Limb (tissue), 2 donors: Measurements from ENCODE around the gene TRPM8.

Experiments used
- DNase-seq, 2 donors: peaks; one replicate each; pipeline ENCODE4 v3.0.0-alpha.2; 2016; ENCODE audit errors: extremely low spot score in 2 of 2

TRPM8 gene

GRCh38 chr2:234044157-234044556 lies 127.0 kb downstream of the TRPM8 start:
- DNase-seq = no peak

- no peak for DNase-seq
Observed at GRCh38 chr2:234046521-234046920, 129.3 kb downstream of the TRPM8 start.

DNA sequence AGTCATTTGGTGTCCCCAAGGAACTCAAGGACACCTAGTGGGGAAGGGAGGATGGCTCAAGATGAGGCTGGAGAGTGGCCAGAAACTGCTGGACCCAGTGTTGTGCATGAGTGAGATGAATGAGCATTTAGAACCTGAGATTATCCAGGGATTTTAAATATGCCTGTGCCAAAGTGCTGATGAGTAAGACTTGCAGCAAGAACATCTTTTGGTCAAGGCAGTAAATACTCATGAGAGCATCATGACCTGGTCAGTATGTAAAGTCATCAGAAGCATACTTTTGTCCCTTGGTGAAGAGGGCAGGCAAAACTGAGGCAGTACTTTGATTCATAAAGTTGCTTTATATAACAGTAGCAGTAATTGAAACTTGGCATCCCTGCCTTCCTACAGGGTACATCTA lies 130.2 kb downstream of the TRPM8 start:
- DNase-seq = no peak

DNA sequence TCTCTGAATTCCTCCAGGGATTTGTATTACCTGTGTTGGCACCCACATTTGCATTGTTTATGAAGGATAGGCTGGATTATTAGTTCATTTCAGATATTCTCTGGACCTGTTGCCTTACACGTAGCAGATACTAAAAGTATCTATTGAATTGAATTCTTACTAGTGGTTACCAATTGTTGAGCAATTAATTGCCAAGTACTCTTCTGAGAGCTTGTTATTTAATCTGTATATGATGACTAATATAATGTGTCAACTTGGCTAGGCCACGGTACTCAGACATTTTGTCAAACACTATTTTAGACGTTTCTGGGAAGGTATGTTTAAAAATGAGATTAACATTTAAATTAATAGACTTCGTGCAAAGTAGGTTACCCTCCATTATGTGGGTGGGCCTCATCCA lies 130.9 kb downstream of the TRPM8 start:
- DNase-seq = no peak

DNA sequence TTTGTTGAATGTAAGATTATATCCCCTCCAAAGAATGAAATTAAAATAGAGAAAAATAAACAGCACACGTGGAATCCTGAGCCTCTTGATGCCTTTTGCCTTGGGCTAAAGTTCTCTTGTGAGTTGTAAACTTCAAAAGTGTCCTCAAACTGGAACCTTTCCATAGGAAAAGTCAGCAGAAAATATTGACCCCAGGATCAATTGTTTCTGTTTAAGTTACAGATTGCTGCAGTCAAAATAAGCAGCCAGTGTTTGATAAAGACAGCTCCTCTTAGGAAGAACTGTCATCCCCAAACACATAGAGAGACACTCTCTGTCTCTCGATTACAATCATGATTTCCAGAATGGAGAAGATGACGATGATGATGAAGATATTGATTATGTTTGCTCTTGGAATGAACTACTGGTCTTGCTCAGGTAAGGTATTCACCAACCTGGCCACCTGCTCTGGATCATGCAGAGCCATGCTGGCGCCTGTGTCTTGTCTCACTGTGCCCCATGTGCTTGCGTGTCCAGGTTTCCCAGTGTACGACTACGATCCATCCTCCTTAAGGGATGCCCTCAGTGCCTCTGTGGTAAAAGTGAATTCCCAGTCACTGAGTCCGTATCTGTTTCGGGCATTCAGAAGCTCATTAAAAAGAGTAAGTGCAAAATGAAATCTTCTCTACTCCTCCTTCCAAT lies 133.4 kb downstream of the TRPM8 start, which contains the start of gene SPP2:
SPP2 (plus strand) TSS at position 248 of the 681 bp plus-strand sequence; CDS start at position 333, 85 bp downstream.
- DNase-seq = no peak

DNA sequence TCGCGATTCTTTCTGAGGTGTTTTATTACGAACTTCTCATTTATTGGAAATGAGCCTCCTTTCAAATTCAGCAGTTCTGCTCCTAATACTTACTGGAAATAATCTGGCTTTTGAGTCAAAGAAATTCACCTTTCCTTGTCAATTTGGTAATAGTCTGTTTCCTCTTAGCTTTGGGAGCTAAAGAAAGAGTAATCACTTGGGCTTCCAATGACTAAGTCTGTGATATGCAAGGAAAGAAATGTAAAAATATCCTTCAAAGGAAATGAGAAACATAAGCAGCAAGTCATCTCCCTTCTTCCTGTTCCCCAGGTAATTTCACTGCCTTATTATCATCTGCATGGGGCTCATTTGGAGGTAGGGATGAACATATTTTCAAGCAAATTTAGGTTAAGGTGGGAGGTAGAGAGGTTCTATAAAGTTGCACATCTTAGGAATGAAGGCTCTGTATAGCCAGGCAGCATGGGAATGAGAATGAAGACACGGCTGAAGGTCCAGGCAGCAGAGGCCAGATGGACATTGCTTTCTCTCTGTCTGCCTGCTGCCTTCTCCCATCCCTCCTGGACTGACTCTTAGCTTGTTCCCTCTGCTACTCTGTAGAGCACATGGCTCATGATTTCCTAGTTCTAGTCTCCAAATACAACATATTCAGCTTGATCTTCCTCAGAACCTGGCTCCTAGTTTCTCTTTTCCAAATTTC lies 134.3 kb downstream of the TRPM8 start:
- no peak for DNase-seq

- DNase-seq = no peak
Observed at GRCh38 chr2:234058881-234059280, 141.7 kb downstream of the TRPM8 start.

DNA sequence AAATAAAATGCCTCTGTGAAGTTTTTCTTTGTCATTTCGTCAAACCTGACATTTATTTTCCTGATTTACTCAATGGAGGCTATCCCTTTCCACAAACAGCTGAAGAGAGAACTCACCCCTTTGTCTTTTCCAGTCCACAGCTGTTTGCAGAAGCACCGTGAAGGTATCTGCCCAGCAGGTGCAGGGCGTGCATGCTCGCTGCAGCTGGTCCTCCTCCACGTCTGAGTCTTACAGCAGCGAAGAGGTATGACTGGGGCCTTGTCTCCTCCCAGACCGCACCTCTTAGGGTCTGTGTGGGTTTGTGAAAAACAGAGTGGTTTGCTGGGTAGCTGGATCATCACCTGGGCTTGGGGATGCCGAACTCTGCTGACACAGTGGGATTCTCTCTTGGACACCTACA lies 143.1 kb downstream of the TRPM8 start:
- DNase-seq = no peak

DNA sequence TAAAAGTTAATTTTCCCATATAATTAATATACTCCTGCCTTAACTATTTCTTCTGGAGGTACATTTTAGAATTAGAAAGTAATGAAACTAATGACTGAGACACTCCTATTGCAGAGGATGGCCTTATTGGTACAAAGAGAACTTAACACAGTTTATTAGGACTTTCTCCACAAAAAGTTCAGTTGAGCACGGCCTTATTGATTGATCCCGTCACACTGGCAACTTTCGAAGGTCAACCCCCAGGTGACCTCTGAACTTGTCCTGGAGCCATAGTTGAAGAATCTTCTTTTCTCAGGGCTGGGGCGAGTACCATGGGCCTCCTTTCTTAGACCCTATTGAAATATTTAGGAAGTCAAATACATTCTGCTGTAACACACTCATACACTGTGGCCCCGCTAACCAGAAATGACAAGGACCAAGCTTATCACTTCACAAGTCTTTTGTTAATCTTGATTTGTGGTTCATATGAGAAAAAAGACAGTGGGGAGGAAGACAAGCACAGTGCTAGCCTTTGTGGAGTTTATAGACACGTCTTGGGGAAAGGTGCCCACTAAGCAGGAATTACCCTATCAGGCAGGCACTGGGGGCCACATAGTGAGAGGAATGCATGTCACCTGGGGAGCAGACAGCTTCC lies 144.6 kb downstream of the TRPM8 start:
- DNase-seq = no peak

DNA sequence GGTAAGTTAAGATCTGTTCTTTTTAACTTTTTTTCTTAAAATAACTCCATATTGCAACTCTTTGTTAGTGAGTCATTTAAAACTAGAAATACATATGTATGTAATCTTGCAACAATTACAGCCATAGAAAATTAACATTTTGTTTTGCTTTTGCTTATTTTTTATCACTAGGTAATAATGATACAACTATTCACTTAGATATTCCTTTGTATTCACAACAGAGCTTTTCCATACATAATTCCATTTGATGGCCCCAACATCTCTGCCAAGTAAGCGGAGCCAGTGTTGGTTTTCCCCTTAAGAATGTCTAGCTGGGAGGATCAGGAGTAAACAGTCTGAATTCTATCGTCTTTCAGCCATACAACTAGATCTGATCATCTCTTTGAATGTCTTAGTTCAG lies 149.4 kb downstream of the TRPM8 start:
- DNase-seq = no peak
